NCI-H187 (cell line): ENCODE data around the gene SNAP47.

Experiments used
- DNase-seq, 2 experiments: peaks; one replicate each; lab custom pipeline; 2025; lab: John Stamatoyannopoulos, UW

SNAP47 gene

DNA sequence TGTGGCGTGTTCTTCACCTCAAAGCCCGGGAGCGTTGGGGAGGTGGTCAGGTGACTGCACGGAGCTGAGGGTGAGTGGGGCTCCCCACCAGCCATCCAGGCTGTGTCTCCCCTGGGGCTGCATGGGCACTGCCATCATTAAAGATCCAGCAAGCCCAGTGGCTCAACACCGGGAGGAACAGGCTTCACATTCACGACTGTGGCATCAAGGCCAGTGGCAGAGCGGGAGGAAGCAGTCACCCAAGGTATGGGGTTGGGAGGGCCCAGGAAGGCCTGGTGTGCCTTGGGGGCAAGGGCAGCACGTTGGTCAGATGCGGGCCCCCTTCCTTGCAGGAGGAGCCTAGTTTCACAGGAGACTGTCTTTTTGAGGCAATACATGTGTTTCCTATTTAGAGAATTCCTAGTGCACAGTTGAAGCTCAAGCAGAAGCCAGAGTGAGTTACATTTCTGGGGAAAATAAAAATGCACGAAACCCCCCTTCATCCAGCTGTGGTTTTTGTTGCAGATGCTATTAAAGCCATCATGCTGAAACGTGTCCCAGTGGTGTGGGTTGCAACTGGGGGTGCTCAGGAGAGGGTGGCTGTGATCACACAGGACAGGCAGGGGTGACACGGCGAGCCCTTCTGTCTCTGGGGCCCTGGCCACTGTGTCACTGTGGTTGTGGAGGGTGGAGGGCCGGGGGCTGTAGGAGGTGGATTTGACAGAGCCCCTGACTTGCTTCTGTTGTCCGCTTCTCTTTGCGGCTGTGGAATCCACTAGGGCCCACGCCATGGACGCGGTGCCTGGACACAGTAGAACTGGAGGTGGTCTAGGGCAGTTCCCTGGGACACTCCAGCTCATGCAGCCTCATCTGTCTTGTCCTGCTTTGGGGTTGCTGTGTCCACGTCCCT, 34.1 kb downstream of the SNAP47 start:
- no peak for DNase-seq

DNA sequence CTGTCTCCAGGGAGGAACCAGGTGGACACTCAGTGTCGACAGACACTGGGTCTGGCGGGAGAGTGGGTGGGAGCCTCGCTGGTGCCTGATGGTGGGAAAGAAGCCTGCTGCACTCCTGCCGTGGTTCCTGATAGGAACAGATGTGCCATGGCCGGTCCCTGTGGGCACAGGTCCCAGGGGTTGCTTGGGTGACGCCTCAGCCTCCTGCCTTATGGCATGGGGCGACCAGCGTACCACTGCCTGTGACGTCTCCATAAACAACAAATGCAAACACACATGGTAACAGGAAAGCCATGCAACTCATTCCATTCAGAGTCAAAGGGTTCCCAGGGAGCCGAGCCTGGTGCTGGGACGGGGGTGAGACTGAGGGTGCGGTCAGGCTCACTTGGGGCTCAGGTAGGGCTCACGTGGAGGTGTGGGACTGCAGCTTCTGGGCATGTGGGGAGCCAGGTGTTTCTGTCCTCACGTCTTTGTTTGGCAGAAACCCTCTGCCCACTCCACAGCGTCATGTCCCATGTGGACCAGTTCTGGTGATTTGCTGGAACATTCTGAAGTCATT, 34.8 kb downstream of the SNAP47 start:
- DNase-seq: no peak

DNA sequence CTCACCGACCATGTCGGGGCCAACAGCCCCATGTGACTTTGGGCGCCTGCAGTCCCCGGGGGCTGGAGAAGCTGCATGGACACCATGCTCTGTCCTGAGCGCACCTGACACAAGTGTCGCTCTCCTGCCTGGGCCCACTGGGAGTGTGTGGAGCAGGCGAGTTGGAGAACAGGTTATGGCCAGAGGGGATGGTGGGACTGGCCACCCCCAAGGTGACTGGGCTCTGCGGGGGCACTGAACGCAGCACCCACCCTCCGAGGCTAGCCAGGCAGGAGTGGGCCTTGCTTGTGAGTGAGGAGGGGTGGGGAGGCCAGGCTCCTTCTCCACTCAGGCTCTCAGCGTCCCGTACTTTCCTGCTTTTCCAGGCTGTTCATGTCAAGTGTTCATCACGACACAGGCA, 35.6 kb downstream of the SNAP47 start:
- no peak for DNase-seq

DNA sequence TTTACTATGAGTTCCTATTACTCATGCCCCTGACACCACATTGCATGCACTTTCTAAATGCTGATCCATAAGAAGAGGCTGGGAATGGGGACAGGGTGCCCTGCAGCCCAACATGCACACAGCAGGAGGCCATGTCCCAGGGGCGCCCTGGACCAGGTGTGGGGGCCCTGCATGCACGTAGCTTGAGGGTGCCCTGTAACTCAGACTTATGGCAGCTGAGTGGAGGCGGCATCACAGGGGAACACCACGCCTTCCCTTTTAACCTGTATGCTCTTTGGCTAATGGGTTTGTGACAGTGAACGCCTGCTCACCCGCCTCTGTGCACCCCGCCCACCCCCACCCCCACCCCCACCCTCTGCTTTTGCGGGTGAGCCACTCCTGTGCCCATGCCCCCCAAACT, 36.1 kb downstream of the SNAP47 start:
- no peak for DNase-seq

DNA sequence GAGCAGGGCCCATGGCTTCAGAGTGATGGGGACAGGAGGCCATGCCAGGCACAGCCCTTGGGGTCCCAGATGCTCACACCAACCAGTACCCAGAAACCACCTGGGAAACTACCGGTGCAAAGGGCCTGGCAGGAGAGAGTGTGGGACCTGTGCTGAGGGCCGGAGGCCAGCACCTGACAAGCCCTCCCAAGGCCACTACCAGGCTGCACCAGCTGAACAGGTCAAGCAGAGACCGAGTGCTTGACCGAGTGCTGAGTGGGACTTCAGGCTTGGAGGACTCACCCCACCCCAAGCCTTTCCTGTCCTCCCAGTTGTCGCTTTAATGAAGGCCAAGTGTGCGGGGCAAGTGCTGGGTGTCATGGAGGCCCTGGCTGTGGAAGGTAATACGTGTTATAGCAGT, 36.5 kb downstream of the SNAP47 start:
- DNase-seq: no peak

DNA sequence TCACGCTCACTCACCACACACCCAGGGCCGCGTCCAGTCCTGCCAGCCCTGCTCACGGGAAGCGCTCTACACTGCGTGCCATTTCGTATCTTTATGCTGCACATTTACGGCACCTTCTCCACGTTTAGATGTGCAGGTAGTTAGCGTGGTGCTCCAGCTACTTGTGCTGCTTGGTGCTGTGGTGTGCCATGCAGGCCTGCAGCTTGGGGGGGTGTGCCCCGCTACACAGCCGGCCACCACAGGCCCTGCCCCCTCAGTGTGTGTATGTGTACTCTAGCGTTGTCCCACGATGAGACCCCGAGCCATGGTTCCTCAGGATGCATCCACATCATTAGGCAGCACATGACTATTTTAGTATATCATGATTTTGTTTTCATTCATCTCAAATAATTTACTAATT, 38.3 kb downstream of the SNAP47 start:
- DNase-seq: no peak

DNA sequence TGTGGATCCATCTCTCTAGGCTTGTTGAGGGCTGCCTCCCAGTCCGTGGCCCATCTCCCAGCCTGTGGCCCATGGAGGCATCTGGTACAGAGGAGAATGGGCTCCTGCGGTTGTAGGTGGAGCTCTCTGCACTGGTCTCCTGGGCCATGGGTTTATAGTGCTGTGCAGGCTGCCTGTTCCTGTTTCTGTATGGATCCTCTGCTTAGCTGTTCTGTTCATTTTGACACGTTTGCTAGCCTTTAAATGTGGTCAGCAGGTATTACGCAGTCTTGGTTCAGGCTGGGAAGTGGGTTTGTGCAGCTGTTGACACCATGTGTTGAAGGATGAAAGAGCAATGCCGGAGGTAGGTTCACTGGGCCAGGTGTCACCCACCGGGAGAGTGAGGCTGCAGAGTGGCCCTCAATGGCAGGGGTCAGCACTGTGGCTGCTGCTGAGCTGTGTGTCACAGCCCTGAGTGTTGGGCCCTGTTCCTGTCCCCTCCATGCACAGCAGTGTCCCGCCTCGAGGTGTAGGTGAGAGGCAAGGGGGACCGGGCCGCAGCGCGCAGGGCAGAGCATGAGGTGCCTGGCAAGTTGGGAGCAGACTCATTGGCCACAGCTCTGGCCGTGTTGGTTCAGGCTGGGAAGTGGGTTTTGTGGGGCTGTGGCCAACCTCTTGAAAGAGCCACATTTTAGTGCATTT, 39.0 kb downstream of the SNAP47 start:
- DNase-seq: no peak

DNA sequence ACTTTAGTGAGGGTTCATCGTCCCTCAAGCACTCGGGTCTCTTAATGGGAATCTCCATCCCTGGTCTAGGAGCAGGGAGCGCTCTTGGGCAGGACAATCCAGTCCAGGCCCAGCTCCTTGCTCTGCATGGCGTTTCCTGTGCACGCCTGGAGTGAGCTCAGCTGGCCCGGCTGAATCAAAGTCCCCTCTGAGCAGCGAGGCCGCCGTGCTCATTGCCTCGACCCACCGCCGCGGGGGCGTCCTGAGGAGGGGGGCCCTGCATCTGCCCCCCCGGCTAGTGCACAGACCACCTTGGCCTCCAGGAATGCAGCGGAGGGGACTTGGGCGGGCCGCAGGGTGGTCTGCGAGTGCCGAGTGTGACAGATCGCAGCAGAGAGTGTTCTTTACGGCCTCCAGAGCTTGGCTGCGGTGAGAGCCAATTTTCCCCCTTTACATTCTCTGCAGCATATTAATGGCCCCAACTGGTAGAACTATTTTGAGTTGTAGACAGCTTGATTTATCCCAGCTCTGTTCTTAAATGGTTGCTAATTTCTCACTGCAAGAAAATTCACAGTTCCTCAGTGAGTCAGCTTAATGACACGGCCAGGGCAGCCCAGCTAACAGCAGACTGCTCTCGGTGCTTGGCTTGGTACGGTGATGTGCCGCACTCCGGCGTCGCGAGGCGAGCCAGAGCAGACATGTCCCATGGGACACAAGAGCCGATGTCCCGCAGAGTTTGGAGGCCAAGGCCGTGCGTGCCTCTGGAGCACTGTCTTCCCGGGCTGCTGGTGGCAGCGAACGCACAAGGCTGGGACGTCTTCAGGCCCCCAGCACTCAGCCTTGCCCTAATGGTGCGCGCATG, 39.8 kb downstream of the SNAP47 start:
- no peak for DNase-seq

DNA sequence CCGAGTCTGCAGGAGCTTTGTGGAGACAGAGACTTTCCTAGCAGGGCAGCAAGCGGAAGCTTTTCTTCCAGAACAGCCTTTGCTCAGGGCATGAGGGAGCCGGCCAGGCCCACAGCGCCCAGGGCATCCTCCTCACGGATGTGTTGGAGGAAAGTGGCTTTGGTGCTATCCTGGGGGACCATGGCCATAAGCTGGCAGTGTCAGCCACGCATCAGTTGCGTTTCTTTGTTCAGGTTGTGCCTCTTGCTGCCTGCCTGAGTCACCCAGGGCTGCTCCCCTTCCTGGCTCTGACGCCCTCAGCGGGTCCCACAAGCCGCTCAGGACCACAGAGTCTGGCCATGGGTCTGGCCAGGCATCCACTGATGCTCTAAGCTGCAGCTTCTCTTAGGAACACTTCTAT, 40.6 kb downstream of the SNAP47 start:
- DNase-seq: no peak

DNA sequence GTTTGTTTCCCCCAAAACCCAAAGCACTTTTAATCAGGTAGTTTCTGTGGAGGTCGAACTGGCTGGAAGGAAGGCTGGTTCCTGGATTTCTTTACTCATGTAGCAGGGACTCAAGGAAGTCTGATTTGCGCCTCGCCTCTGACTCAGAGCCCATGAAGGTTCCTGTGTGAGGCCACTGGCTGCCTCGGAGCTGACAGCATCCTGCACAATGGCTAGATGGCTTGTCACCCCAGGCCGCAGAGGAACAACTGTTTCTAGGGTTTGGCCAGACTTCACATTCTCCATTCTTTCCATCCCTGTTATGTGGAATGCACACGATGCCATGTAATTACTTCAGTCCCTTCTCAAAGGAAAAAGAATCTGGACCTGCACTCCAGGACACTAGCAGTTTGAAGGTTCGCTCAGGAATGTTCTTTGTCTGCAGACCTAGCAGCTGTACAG, 41.1 kb downstream of the SNAP47 start:
- no peak for DNase-seq

DNA sequence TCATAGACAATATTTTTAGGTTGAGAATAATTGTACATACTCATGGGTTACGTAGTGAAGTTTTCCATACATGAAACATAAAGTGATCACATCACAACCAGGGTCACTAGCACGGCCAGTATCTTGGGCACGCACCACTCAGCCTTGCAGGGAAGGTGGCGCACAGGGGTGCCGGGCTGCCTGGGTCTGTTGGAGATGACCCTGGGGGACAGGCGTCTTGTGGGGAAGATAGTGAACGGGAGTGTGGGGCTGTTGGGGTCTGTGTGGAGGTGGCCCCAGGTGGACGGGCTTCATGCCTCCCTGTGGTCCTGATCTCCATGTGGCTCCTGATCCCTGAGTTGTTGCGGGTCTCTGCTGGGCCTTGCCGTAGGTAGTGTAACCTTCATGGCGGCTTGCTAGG, 41.9 kb downstream of the SNAP47 start:
- DNase-seq: no peak

DNA sequence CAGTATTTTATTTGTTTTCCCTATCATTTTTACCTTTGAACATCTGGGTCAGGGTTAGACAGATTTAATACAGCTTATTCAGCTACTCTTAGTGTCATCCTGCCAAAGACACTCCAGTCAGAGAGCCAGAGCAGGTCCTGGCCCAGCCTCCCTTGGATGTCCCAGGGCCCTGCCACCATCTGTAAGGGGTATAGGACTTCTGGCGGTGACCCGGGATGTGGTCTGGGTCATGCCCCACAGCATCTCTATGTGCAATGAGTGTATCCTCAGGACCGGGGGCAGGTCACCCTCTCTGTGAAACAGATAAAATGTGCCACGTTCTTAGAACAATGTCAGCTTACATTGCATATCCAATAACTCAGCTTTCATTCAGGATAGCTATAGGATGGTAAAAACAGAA, 42.4 kb downstream of the SNAP47 start:
- DNase-seq: no peak

DNA sequence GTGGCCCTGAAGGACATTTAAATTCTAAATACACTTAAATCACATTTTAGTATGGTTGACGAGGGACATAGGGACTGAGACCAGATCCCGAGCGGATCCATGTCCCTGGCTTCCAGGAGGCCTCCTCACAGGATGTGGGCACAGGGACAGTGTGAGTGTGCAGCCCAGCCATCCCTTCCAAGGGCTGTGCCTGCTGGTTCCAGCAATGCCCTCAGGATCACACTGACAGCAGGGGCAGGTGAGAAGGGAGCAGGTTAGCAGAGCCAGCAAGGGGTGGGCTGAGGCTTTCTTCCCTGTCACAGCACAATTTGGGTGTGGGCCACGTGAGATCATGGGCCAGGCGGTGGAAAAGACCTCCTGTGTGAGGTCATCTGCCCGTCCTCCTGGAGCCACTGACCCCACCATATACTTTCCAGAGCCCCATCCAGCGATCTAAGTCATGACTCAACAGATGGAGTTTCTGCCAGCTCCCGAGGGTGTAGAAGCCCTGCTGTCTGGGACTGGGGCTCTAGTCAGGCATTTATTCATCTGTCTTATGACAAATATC, 43.2 kb downstream of the SNAP47 start:
- DNase-seq: no peak

DNA sequence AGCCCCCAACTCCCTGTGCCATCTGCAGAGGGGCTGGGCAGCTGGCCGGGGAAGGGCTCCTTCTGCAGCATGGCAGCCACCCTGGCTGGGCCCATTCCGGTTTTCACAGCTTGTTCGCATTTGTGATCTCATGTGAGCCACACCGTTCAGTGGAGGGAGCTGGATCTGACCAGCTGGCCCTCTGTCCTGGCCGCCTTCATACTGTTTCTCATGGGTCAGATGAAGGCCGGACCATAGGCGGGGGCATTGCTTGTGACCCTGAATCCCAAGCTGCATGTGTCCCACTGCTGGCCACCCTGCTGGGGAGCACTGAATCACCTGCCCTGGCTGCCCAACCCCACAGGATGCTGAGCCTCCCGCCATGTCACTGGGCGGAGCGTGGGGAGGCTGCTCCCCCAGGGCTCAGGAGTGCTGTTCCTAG, 43.8 kb downstream of the SNAP47 start:
- DNase-seq: no peak

DNA sequence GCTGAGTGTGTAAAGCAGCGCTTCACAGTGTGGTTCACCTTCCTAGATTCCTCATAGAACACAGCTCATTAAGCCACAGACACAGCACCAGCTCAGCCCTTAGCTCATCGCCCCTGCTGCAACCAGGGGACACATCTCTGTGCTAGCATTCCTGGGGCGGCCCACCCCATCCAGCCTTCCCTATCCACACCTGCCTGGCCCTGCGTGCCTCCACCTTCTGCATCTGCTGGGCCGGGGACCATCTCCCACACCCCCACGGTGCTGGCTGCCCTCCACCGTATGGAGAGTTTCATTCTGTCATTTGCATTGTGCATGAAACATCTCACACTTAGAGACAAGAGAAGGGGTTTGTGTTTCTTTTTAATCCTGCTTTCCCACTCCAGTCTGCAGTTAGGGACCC, 44.5 kb downstream of the SNAP47 start:
- DNase-seq: no peak

DNA sequence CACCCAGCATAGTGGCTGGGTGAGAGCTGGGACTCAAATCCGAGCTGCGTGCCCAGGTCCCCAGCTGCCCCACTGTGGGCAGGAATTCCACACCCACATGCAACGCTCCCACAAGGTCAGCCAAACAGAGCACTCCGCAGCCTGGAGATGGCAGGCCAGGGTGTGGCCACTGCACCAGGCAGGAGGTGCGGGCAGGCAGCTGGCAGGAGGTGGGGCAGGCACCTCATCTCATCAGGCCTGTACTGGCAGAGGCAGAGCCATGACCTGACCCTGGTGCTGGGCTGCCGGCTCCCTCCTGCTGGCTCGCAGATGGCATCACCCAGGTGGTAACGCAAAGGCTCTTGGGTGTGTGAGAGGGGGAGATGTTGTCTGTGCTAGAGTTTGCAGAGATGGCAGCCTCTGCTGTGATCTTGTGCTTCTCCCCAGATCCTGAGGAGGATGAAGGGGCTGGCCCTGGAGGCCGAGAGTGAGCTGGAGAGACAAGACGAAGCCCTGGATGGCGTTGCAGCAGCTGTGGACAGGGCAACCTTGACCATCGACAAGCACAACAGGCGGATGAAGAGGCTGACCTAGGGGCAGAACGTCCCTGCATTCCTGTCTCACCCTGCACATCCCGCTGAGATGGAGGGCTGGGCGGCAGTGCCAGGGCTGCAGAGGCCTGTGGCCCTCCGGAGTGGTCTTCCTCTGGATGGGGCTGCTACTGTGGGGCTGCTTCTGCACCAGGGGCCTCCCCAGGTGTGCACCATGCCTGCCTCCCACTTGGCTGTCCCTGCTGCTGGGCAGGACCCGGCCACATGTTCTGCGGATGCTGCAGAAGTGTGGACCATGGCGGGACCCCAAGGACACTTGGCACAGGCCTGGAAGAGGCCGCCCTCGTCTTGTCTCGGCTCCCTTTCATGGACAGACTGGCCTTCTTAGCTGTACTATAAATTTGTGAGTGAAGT, 45.1 kb downstream of the SNAP47 start:
- DNase-seq: no peak

DNA sequence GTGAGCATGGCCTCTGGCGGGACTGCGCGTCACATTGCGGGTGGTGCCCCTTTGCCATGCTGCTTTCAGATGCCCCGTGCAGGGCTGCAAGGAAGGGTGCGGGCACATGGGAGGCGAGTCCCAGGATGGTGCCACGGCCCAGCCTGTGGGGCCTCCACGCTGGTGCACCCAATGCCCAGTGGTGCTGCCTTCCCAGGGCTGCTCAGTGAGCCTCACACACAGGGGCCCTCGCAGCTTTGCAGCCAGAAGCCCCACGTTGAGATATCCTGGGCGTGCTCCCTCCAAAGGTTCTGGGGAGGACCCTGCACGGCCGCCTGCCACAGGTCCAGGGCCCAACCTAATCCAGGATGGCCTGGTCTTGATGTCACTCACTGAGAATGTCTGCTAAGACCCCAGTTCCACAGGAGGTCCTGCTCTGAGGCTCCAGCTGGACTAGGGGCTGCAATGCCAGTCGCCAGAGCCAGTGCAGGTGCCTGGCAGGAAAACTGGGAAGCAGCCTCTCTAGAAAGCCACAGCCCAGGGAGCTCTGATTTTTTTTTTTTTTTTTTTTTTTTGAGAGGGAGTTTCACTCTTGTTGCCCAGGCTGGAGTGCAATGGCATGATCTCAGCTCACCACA, 46.2 kb downstream of the SNAP47 start:
- DNase-seq: no peak

DNA sequence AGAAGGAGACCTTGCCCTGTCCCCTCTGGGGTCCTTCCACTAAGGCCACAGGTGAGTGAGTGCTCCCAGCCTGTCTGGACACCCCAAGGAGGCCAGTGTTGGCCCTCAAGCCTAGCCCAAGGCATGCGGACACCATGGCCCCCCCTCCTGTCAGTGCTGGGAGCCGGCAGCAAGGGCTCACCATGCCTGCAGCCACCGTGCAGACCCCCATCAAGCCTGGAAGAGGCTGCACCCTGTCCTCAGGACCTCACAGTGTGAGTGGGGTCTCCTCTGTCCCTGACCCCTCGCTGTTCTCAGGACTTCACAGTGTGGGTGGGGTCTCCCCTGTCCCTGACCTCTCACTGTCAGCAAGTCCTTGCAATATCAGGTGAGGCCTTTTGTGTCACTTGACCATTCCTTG, 47.0 kb downstream of the SNAP47 start:
- no peak for DNase-seq

DNA sequence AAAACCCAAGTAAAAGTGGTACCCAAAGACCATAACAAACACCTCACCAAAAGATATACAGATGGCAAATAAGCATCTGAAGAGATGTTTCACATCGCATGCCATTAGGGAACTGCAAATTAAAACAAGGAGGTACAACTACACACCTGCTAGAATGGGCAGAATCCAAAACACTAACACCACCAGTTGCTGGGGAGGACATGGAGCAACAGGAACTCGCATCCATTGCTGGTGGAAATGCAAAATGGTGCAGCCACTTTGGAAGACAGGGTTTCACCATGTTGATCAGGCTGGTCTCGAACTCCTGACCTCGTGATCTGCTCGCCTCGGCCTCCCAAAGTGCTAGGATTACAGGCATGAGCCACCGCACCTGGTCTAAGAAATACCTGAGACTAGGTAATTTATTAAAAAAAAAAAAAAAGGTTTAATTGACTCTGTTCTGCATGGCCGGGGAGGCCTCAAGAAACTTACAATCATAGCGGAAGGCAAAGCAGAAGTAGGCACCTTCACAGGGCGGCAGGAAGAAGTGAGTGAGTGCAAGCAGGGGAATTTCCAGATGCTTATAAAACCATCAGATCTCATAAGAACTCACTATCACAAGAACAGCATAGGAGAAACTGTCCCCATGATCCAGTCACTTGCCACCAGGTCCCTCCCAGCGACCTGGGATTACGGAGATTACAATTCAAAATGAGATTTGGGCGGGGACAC, 50.0 kb downstream of the SNAP47 start:
- no peak for DNase-seq
